Superior temporal gyrus (tissue), 1 donor: ENCODE results near the gene PLA2G2F.
"Not testable (repeated sequence)": the region's sequence is repeated elsewhere in the genome, so short reads cannot be mapped to it uniquely, and the experiment has no call there.

Experiments
- DNase-seq: peaks from one replicate; pipeline ENCODE4 v3.0.0-alpha.2; 2016; ENCODE audit errors: extremely low spot score

PLA2G2F gene

GRCh38 chr1:20114021-20114648 is 25.0 kb upstream of the PLA2G2F start:
- no peak for DNase-seq

DNA sequence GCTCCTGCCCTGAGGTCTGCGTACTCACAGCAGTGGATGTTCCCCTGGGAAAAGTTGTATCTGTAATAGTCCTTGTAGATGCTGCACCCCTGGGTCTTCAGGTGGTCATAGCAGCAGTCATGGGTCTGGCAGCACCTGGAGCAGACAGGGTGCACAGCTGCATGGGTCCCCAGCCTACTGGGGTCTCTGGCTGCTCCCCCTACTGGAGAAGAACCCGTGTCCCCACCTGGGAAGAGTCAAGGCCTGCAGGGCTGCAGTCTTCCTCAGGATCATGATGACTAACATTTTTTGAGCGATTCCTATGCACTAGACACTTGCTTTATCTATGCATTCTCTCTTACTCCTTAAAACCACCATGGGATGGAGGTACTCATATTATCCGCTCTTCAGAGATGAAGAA is 23.6 kb upstream of the PLA2G2F start:
- DNase-seq = no peak

DNA sequence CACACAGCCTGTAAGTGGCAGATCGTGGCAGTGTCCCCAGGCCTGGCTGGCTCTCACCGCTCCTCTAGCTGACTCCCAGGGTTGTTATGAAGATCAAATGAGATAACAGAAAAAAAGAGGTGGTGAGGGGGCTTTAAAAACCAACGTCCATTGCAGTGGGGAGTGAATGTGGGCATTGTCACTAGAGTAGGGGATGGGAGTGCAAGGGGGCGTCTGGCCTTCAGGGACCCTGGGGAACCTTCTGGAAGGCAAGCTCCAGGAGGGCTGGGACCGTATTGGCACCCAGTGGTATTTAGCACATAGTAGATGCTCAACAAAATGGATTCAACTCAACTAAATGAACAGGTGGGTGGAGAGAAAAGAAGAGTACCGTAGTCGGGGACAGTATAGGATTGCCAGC is 23.2 kb upstream of the PLA2G2F start:
- no peak for DNase-seq

- DNase-seq = no peak
These were observed 21.9 kb upstream of the PLA2G2F start for GRCh38 chr1:20117236-20117635.

GRCh38 chr1:20119347-20119746 is 19.8 kb upstream of the PLA2G2F start, which contains the start of gene PLA2G2D:
Gene PLA2G2D (minus strand): TSS chr1:20119536. CDS start chr1:20119498, 38 bp downstream.
- DNase-seq = no peak

GRCh38 chr1:20120796-20121195 is 18.3 kb upstream of the PLA2G2F start:
- DNase-seq = no peak

- DNase-seq = no peak
These were observed 15.2 kb upstream of the PLA2G2F start for GRCh38 chr1:20123722-20124455.

DNA sequence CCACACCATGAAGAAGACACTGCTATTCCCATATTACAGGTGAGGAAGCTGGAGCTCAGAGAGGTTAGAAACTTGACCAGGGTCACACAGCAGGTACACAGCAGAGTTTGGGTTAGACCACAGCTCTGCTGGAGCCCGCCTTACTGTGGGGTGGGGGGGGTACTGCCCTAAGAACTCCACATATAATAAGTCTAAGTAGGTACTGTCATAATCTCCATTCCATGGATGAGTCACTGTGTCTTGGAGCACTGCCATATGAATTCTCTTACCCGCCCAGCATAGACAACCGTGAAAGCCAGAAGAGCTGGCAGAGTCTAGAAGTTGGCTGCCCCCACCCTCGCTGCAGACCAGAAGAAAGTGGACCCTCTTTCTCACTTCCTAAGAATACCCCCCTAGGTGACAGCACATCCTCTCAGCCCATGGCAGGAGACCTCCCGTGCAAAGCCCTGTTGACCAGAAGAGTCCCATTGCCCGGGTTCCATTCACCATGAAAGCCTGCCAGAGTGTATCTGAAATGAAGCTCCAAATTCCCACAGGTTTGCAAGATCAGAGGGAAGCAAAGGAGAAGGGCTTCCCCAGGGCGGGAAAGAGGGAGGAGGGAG is 14.6 kb upstream of the PLA2G2F start:
- peak; percentile 58 for DNase-seq

DNA sequence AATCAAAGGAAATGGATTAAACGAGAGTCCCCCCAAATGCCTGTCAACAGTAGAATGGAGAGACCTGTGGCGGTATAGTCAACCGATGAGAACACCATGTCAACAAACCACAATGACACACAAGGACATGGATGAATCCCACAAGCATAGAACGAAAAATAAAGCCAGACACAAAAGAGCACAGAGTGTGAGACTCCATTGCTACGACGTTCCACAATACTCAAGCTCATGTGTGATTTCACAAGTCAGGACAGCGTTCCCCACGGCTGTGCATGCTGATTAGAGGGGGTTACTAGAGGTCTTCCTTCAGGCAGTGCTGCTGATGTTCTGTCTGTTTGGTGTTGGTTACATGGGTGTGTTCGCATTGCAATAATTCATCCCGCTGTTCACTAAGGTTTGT is 14.0 kb upstream of the PLA2G2F start:
- no peak for DNase-seq

DNA sequence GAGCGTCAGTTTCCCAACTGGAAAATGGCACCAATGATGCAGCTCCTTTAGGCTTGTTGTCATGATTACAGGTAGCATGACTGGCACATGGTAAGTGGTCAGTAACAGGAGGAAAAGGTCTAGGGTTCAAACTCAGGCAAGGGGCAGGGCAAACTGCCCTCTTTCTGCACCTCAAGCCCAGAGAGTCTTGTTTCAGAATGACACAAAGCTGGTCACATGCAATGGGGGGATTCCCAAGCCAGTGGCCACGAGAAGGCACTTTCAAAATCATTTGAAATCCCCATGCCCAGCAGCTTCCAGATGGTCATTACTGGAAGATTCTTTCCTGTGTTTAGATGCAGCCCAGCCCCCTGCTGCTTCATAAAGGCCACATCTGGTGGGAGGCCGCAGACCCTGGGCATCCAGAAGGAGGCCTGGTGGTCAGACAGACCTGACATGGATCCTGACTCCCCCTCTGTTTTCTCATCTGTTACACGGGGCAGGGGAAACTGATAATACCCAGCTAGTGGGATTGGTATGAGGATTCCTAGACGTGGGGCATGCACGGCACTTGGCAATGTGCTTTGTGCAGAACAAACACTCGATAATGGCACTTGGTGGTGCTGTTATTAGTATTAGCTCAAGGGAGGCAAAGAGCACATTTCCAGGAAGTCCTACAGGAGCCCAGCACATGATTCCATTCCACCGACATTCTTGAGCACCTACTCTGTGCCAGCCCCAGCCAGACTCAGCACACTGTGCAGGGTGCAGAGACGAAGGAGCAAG is 12.9 kb upstream of the PLA2G2F start:
- DNase-seq = no peak

DNA sequence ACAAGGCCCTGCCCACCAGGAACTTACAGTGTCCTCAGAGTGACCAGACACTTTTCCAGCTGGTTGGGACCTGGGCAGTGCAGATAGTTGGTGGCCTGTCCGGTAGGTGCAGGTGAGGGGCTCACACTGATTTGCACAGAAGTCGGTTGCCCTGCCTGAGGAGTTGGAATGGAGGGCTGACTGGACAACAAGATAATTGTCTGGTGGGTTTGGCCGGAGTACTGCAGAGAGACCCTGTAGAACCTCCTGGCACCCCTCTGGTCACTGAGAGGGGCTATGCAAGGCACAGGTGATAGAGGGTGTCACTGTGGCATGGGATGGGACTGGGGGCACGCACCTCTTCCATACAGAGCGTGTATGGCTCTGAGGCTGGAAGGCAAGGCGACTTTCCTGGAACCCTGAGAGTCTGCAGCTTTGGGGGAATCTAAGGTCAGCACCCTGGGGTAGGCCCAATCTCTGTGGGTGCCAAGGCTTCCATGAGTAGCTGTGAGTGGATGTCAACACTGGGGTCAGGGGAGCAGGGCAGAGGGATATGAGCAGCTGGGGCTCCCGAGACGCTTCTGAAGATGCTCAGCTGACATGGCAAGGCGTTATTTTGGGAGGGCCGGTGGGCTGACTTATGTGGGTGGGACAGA is 12.2 kb upstream of the PLA2G2F start:
- DNase-seq = no peak

DNA sequence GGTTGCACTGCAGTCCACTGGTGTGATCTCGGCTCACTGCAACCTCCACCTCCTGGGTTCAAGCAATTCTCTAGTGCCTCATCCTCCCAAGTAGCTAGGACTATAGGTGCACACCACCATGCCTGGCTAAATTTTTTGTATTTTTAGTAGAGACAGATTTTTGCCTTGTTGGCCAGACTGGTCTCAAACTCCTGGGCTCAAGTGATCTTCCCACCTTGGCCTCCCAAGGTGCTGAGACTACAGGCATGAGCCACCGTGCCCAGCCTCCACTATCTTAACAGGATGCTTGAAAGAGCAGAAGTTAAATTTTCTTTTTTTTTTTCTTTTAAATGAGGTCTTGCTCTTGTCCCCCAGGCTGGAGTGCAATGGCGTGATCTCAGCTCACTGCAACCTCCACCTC is 8.6 kb upstream of the PLA2G2F start:
- not testable (repeated sequence) for DNase-seq

DNA sequence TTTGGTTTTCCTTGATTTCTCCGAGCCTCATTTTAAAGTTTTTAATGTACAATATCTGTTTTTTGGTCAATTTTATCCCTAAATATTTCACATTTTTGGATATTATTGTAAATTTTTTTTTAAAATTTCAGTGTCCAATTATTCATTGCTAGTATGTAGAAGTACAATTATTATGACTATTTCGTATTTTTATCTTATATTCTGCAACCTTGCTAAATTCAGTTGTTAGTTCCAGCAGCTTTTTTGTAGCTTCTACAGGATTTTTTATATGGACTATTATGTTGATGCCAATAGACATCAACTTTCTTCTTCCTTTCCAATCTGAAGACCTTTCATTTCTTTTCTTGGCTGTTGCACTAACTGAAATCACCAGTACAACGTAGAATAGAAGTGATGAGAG is 4.1 kb upstream of the PLA2G2F start:
- no peak for DNase-seq

DNA sequence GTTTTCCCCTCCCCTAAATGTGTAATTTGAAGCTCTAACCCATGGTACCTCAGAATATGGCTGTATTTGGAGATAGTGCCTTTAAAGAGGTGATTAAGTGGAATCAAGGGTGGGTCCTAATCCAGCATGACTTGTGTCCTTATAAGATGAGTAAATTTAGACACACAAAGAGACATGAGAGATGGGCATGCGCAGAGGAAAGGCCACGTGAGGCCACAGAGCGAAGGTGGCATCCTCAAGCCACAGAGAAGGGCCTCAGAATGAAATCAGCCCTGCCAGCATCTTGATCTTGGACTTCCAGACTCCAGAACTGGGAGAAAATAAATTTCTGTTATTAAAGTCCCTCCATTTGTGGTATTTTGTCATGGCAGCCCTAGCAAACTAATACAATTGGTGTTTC is 2.9 kb upstream of the PLA2G2F start:
- DNase-seq = no peak

- DNase-seq = no peak
These were observed 2.1 kb upstream of the PLA2G2F start for GRCh38 chr1:20137055-20137454.

GRCh38 chr1:20137604-20138003 is 1.5 kb upstream of the PLA2G2F start:
- no peak for DNase-seq

- DNase-seq = no peak
These were observed 777 bp upstream of the PLA2G2F start for GRCh38 chr1:20138346-20138745.

- no peak for DNase-seq
These were observed 871 bp downstream of the PLA2G2F start for GRCh38 chr1:20139776-20140612.

DNA sequence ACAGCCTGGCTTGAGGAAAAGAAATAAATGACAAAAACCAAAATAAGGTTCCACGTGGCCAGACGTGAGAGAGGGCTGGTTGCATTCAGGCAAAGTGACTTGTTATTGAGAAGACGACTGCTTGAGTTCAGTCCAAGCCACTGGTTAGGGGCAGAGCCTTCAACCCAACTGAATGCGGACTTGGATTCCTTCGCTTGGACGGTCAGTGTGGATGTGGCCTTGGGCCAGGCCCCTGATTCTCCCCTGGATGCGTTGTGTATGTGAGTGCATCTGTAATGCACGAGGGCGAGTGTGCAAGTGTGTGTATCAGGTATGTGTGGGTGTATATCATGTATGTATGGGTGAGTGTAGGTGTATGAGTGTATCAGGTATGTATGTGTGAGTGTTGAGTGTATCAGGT is 1.9 kb downstream of the PLA2G2F start:
- DNase-seq = no peak

- DNase-seq = no peak
These were observed 2.3 kb downstream of the PLA2G2F start for GRCh38 chr1:20141466-20141865.
